GM23338 (cell line): ENCODE results near the gene SORCS3.

Source experiments
- CREB1 ChIP-seq: fragments of 250-450 bp; sonication (Bioruptor Pico); IDR thresholded peaks from 2 replicates; pipeline ENCODE4 v1.5.0; 2020; ENCODE audit warnings: low read depth, mild to moderate bottlenecking, moderate library complexity
- ETS1 ChIP-seq: IDR thresholded peaks from 2 replicates; pipeline ENCODE4 v1.6.1; 2016; ENCODE audit warnings: antibody characterized with exemption
- EZH2 ChIP-seq: fragments of 200-600 bp; sonication (generic); IDR thresholded peaks from one replicate; pipeline ENCODE4 v1.8.0; 2017; ENCODE audit warnings: antibody characterized with exemption, mild to moderate bottlenecking, low read depth; ENCODE audit not compliant: unreplicated experiment
- EZH2phosphoT487 ChIP-seq: fragments of 200-600 bp; sonication (generic); IDR thresholded peaks from one replicate; pipeline ENCODE4 v1.8.1; 2018; ENCODE audit warnings: antibody characterized with exemption; ENCODE audit not compliant: unreplicated experiment
- JUNB ChIP-seq: IDR thresholded peaks from one replicate; pipeline ENCODE4 v1.6.1; 2016; ENCODE audit warnings: antibody characterized with exemption; ENCODE audit not compliant: unreplicated experiment
- POLR2AphosphoS5 ChIP-seq: IDR thresholded peaks from 2 replicates; pipeline ENCODE4 v1.6.1; 2016; ENCODE audit warnings: antibody characterized with exemption, low read depth
- REST ChIP-seq: IDR thresholded peaks from one replicate; pipeline ENCODE4 v1.6.1; 2018; ENCODE audit warnings: antibody characterized with exemption; ENCODE audit not compliant: unreplicated experiment
- STAT1 ChIP-seq: IDR thresholded peaks from one replicate; pipeline ENCODE4 v1.6.1; 2016; ENCODE audit warnings: antibody characterized with exemption; ENCODE audit not compliant: unreplicated experiment
- TF ChIP-seq, protein P1 (sequence below), 2 experiments: fragments of 200-600 bp in 1 of 2; sonication (generic) in 1 of 2; conservative IDR thresholded peaks; 2 replicates each; pipeline versions ENCODE4 v1.5.1 to v1.6.1; 2016 to 2017; ENCODE audit warnings: antibody characterized with exemption in 2 of 2, low read depth in 2 of 2, mild to moderate bottlenecking in 2 of 2, moderate library complexity in 1 of 2

DNA sequence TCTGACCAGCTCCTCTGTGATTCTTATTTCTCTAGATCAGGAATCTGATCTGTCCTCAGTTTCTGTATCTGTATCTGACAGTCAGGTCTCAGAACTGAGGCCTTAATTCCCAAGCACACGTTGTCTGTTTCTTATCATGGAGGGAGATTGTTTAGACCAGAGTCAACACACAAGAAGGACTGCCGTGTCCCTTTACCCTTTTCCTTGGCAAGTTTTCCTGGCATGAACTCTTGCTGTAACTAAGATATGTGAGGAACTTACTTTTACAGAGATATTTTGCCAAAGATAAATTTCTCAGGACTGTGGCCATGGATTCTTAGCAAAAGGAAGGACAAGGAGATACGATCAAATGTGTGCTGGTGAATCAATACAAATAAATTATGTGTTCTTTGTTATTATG lies 181.0 kb downstream of the SORCS3 start:
- TF ChIP-seq, protein P1, sequence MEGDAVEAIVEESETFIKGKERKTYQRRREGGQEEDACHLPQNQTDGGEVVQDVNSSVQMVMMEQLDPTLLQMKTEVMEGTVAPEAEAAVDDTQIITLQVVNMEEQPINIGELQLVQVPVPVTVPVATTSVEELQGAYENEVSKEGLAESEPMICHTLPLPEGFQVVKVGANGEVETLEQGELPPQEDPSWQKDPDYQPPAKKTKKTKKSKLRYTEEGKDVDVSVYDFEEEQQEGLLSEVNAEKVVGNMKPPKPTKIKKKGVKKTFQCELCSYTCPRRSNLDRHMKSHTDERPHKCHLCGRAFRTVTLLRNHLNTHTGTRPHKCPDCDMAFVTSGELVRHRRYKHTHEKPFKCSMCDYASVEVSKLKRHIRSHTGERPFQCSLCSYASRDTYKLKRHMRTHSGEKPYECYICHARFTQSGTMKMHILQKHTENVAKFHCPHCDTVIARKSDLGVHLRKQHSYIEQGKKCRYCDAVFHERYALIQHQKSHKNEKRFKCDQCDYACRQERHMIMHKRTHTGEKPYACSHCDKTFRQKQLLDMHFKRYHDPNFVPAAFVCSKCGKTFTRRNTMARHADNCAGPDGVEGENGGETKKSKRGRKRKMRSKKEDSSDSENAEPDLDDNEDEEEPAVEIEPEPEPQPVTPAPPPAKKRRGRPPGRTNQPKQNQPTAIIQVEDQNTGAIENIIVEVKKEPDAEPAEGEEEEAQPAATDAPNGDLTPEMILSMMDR (conservative IDR thresholded peaks at IDR 0.05; ENCODE audit: low read depth in 2 of 2), result no peak
- no peak for TF ChIP-seq JUNB
- TF ChIP-seq POLR2AphosphoS5, result no peak
- TF ChIP-seq EZH2, result no peak
- TF ChIP-seq REST, result no peak
- TF ChIP-seq ETS1, result no peak
- no peak for TF ChIP-seq EZH2phosphoT487
- TF ChIP-seq CREB1 (CRISPR knock-in tag), result no peak
- TF ChIP-seq STAT1, result no peak
